Endothelial cell of umbilical vein (primary cell): ENCODE measurements around the gene USP19. TPM values are rescaled to one million over a fixed set of nuclear protein-coding genes. Genes with fewer than 3 reads are reported as not detected.

Source experiments
- BruUV-seq: library from RNA; stranded (reverse); fragments of 400-500 nt; replicated peaks from 2 replicates; lab custom pipeline; 2021; lab: Mats Ljungman, UMichigan
- CTCF ChIA-PET: fragments of 300-600, 350-600 bp; sonication (Branson Sonifier 250); formaldehyde crosslinking; loops from one replicate; lab custom pipeline; 2021; ENCODE audit warnings: antibody characterized with exemption, inconsistent platforms; lab: Charles Lee
- POLR2A ChIA-PET: fragments of 300-600, 350-600 bp; sonication (Branson Sonifier 250); formaldehyde crosslinking; loops from one replicate; lab custom pipeline; 2021; ENCODE audit warnings: antibody characterized with exemption, inconsistent platforms; lab: Charles Lee
- DNase-seq: peaks from one replicate; pipeline ENCODE4 v3.0.0-alpha.2; 2011; ENCODE audit warnings: low read depth, low spot score
- FAIRE-seq: peaks from 2 replicates; lab custom pipeline; 2011; peaks lifted over from hg19 to GRCh38; lab: Jason Lieb, UNC
- H2AFZ ChIP-seq: 2 replicates; pipeline ENCODE4 v1.6.0; 2012; ENCODE audit warnings: low read depth, low read length, control low read depth, inconsistent platforms
- H3K27ac ChIP-seq: 2 replicates; pipeline ENCODE4 v1.5.1; 2011; ENCODE audit warnings: low read depth, mild to moderate bottlenecking, control low read depth, low read length, moderate library complexity; ENCODE audit not compliant: insufficient read depth
- H3K27me3 ChIP-seq, 2 experiments: 2 replicates each; pipeline versions ENCODE4 v1.6.0 to v1.6.1; 2011; ENCODE audit warnings: low read length in 2 of 2, mixed read lengths in 1 of 2; ENCODE audit not compliant: control insufficient read depth in 2 of 2, insufficient read depth in 2 of 2
- H3K36me3 ChIP-seq, 2 experiments: 2 replicates in 1 of 2; 3 replicates in 1 of 2; pipeline ENCODE4 v1.5.1; 2011; ENCODE audit warnings: low read length in 2 of 2, mild to moderate bottlenecking in 1 of 2, moderate library complexity in 1 of 2; ENCODE audit not compliant: control insufficient read depth in 2 of 2, insufficient read depth in 2 of 2; ENCODE audit errors: extremely low read depth in 1 of 2
- H3K4me1 ChIP-seq: 3 replicates; pipeline ENCODE4 v1.5.1; 2011; ENCODE audit warnings: mild to moderate bottlenecking, low read length; ENCODE audit not compliant: control insufficient read depth, insufficient read depth; ENCODE audit errors: extremely low read depth
- H3K4me2 ChIP-seq: 2 replicates; pipeline ENCODE4 v1.6.1; 2011; ENCODE audit warnings: low read length, control low read depth, mixed read lengths; ENCODE audit not compliant: insufficient read depth
- H3K4me3 ChIP-seq, 3 experiments: fragments of 200-600 bp in 1 of 3; sonication (generic), shearing (Covaris generic) in 1 of 3; replicated peaks in 1 of 3; 2 replicates each; pipeline ENCODE4 v1.5.1; 2011 to 2016; ENCODE audit warnings: control low read depth in 3 of 3, low read length in 3 of 3, mild to moderate bottlenecking in 2 of 3, inconsistent platforms in 1 of 3, low read depth in 1 of 3, moderate library complexity in 1 of 3; ENCODE audit not compliant: insufficient read depth in 1 of 3
- H3K79me2 ChIP-seq: 2 replicates; pipeline ENCODE4 v1.6.0; 2012; ENCODE audit warnings: low read length, inconsistent platforms; ENCODE audit not compliant: control insufficient read depth, insufficient read depth
- H3K9ac ChIP-seq: replicated peaks from 2 replicates; pipeline ENCODE3; 2011; ENCODE audit warnings: low read length, control low read depth; ENCODE audit not compliant: insufficient read depth; ENCODE audit errors: extremely low read depth
- H3K9me1 ChIP-seq: replicated peaks from 3 replicates; pipeline ENCODE4 v1.6.0; 2011; ENCODE audit warnings: mild to moderate bottlenecking, low read length; ENCODE audit not compliant: control insufficient read depth, insufficient read depth; ENCODE audit errors: extremely low read depth
- H3K9me3 ChIP-seq: replicated peaks from 2 replicates; pipeline ENCODE4 v1.5.1; 2012; ENCODE audit warnings: low read length, inconsistent platforms; ENCODE audit not compliant: control insufficient read depth, insufficient read depth
- H4K20me1 ChIP-seq: replicated peaks from 2 replicates; pipeline ENCODE3; 2011; ENCODE audit warnings: mild to moderate bottlenecking, low read length; ENCODE audit not compliant: control insufficient read depth, insufficient read depth; ENCODE audit errors: extremely low read depth
- CTCF ChIP-seq, 2 donors: IDR thresholded peaks; 1 replicate in 1 of 2; 2 replicates in 1 of 2; pipeline ENCODE4 v1.5.1; 2011; ENCODE audit warnings: low read length in 2 of 2, mild to moderate bottlenecking in 2 of 2, moderate library complexity in 2 of 2, control low read depth in 1 of 2, inconsistent platforms in 1 of 2, low read depth in 1 of 2; ENCODE audit not compliant: insufficient read depth in 1 of 2; ENCODE audit errors: extremely low read depth in 1 of 2
- FOS ChIP-seq: IDR thresholded peaks from 2 replicates; pipeline ENCODE4 v1.6.1; 2011; ENCODE audit warnings: mild to moderate bottlenecking, low read length, moderate library complexity, borderline replicate concordance; ENCODE audit not compliant: insufficient read depth
- GATA2 ChIP-seq: IDR thresholded peaks from 2 replicates; pipeline ENCODE4 v1.7.0; 2011; ENCODE audit warnings: low read depth, mild to moderate bottlenecking, moderate library complexity, mixed read lengths, low read length; ENCODE audit not compliant: insufficient read length, insufficient read depth
- JUN ChIP-seq: IDR thresholded peaks from 2 replicates; pipeline ENCODE4 v1.6.1; 2011; ENCODE audit warnings: borderline replicate concordance, low read depth; ENCODE audit not compliant: insufficient read length, insufficient read depth
- MAX ChIP-seq: IDR thresholded peaks from 2 replicates; pipeline ENCODE4 v1.6.1; 2011; ENCODE audit not compliant: insufficient read depth, insufficient read length
- POLR2A ChIP-seq: IDR thresholded peaks from 2 replicates; pipeline ENCODE4 v1.6.1; 2012; ENCODE audit warnings: low read depth, mild to moderate bottlenecking, control low read depth, low read length
- POLR2AphosphoS5 ChIP-seq: IDR thresholded peaks from 2 replicates; pipeline ENCODE4 v1.6.1; 2012; ENCODE audit warnings: low read depth, mild to moderate bottlenecking, control low read depth, low read length, moderate library complexity; ENCODE audit not compliant: insufficient read depth
- dilution Hi-C: fragments of 300-500 bp; cut with MboI; formaldehyde crosslinking; loops from one replicate; pipeline ENCODE4 v1.15.0; 2019; ENCODE audit warnings: low sequenced_read_pairs; ENCODE audit not compliant: extremely low pct_ligation_motif_present
- intact Hi-C: fragments of 100-400 bp; cut with micrococcal nuclease; formaldehyde crosslinking; loops from one replicate; pipeline ENCODE4 v1.10.0; 2022
- polyA plus RNA-seq, 4 experiments: library from polyadenylated mRNA; depleted of rRNA in 3 of 4; stranded (reverse) in 3 of 4; unstranded in 1 of 4; fragments of >200 nt; gene quantifications; 2 replicates each; pipeline versions ENCODE4 v1.2.1 to v1.2.3, GENCODE V29; 2011 to 2012; ENCODE audit warnings: missing spikeins in 1 of 4
- total RNA-seq: library from RNA; stranded (reverse); gene quantifications from 2 replicates; pipeline ENCODE4 v1.2.3, GENCODE V29; 2021

USP19 gene
- total and polyA plus RNA-seq, 2 donors (not counting 3 experiments of a cell fraction or from before 2014, with no cell fraction given), result 31.3 to 39.1 TPM

- no peak overlapping the region for H3K9ac ChIP-seq
- CTCF ChIA-PET, result interaction anchor here (1.0 to 3.2 kb wide), 2 partner anchors 14 to 36 kb away, joined by 3 to 16 read pairs; partner anchors contain the start of genes KLHDC8B and USP19
- no peaks in the 10 kb centered on the region for H4K20me1 ChIP-seq
- no peak for DNase-seq
- intact Hi-C loops, result no loop called here
- peaks cover 25% of the 10 kb centered on the region for H3K79me2 ChIP-seq
- H3K4me1 ChIP-seq, result peaks cover 14% of the 10 kb centered on the region
- H3K36me3 ChIP-seq, result peaks cover 0 to 18% of the 10 kb centered on the region in 2 experiments
- no peaks in the 10 kb centered on the region for H3K9me3 ChIP-seq
- no peak overlapping the region for H3K4me3 ChIP-seq
- H3K27ac ChIP-seq, result no peak overlapping the region
- no peak overlapping the region for H2AFZ ChIP-seq
- no peak for FAIRE-seq
- POLR2A ChIA-PET, result interaction anchor here (0.6 kb wide), 1 partner anchor 35 kb away, joined by 3 read pairs; no protein-coding TSS in a partner anchor
- TF ChIP-seq POLR2AphosphoS5 (no peak), GATA2 (no peak), CTCF (IDR thresholded peaks at IDR 0.05; ENCODE audit: extremely low read depth in 1 of 2, insufficient read depth in 1 of 2, low read depth in 1 of 2, low read length in 2 of 2) (no peak), MAX (no peak), FOS (no peak), JUN (no peak), POLR2A (no peak)
- no peaks in the 10 kb centered on the region for H3K9me1 ChIP-seq
- H3K27me3 ChIP-seq, result peaks cover 0 to 1% of the 10 kb centered on the region in 2 experiments
- dilution Hi-C loops, result no loop called here
- no peak overlapping the region for H3K4me2 ChIP-seq
- no TSS peak for BruUV-seq
Measured at GRCh38 chr3:49134471-49135265, 14.0 kb upstream of the USP19 start.
